Adipocyte (in vitro differentiated cells): ENCODE results near the gene CCNA2.

Source experiments
- DNase-seq: peaks from one replicate; pipeline ENCODE4 v3.0.0-alpha.2; 2015; ENCODE audit warnings: low read depth
- H3K27me3 ChIP-seq: replicated peaks from 2 replicates; pipeline ENCODE4 v1.7.0; 2013; ENCODE audit warnings: mild to moderate bottlenecking, low read length, moderate library complexity; ENCODE audit not compliant: control insufficient read depth, insufficient read depth
- H3K36me3 ChIP-seq: 2 replicates; pipeline ENCODE4 v1.7.0; 2013; ENCODE audit warnings: low read length, mild to moderate bottlenecking, moderate library complexity; ENCODE audit not compliant: control insufficient read depth, insufficient read depth, severe bottlenecking
- H3K4me1 ChIP-seq: 2 replicates; pipeline ENCODE4 v1.7.0; 2013; ENCODE audit warnings: mild to moderate bottlenecking, low read length, moderate library complexity; ENCODE audit not compliant: control insufficient read depth, insufficient read depth
- H3K4me3 ChIP-seq: 2 replicates; pipeline ENCODE4 v1.7.0; 2013; ENCODE audit warnings: mild to moderate bottlenecking, low read length, moderate library complexity
- H3K9ac ChIP-seq: 2 replicates; pipeline ENCODE4 v1.7.0; 2013; ENCODE audit warnings: mild to moderate bottlenecking, low read length, moderate library complexity
- H3K9me3 ChIP-seq: 2 replicates; pipeline ENCODE4 v1.7.0; 2013; ENCODE audit warnings: mild to moderate bottlenecking, low read length, moderate library complexity; ENCODE audit not compliant: control insufficient read depth

The CCNA2 gene

GRCh38 chr4:121773883-121774282, 49.8 kb downstream of the CCNA2 start:
- Histone ChIP-seq H3K36me3 (no peaks in the 10 kb centered on the region), H3K9ac (no peak overlapping the region), H3K4me1 (peaks cover 8% of the 10 kb centered on the region), H3K27me3 (peaks cover 6% of the 10 kb centered on the region), H3K4me3 (no peak overlapping the region), H3K9me3 (no peaks in the 10 kb centered on the region)
- DNase-seq = no peak

- peaks cover 6% of the 10 kb centered on the region for H3K27me3 ChIP-seq
- no peaks in the 10 kb centered on the region for H3K9me3 ChIP-seq
- peaks cover 8% of the 10 kb centered on the region for H3K4me1 ChIP-seq
- no peak overlapping the region for H3K4me3 ChIP-seq
- no peak overlapping the region for H3K9ac ChIP-seq
- no peaks in the 10 kb centered on the region for H3K36me3 ChIP-seq
- DNase-seq = no peak
These were observed 51.8 kb downstream of the CCNA2 start for GRCh38 chr4:121771869-121772268.

- Histone ChIP-seq H3K4me1 (peaks cover 5% of the 10 kb centered on the region), H3K36me3 (no peaks in the 10 kb centered on the region), H3K9ac (no peak overlapping the region), H3K27me3 (peaks cover 6% of the 10 kb centered on the region), H3K4me3 (no peak overlapping the region), H3K9me3 (no peaks in the 10 kb centered on the region)
- DNase-seq = no peak
These were observed 54.3 kb downstream of the CCNA2 start for GRCh38 chr4:121769341-121769740.

- no peak overlapping the region for H3K4me3 ChIP-seq
- no peak overlapping the region for H3K9ac ChIP-seq
- no peaks in the 10 kb centered on the region for H3K36me3 ChIP-seq
- no peak for DNase-seq
- H3K27me3 ChIP-seq = peaks cover 13% of the 10 kb centered on the region
- no peaks in the 10 kb centered on the region for H3K4me1 ChIP-seq
- no peaks in the 10 kb centered on the region for H3K9me3 ChIP-seq
These were observed 56.5 kb downstream of the CCNA2 start for GRCh38 chr4:121767166-121767565.
